ENCODE results near the gene USP44.
"Not testable (repeated sequence)": the region's sequence is repeated elsewhere in the genome, so short reads cannot be mapped to it uniquely, and the experiment has no call there.

The USP44 gene

DNA sequence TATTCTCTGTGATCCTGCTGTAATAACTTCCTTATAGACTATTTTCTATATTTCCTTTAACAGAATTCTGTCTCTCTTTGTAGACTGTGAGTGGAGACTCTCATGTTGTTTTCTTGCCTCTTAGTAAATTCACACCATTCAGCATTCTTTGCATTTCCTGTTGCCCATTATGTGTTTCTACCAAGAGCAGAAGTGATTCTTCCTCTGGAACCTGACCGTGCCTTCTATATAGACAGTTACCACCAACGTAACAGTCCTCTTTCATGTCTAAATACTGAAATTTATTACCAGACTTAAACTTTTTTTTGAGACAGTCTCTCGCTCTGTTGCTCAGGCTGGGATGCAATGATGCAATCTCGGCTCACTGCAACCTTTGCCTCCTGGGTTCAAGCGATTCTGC is 46.2 kb downstream of the USP44 start:
- no peak for DNase-seq

DNA sequence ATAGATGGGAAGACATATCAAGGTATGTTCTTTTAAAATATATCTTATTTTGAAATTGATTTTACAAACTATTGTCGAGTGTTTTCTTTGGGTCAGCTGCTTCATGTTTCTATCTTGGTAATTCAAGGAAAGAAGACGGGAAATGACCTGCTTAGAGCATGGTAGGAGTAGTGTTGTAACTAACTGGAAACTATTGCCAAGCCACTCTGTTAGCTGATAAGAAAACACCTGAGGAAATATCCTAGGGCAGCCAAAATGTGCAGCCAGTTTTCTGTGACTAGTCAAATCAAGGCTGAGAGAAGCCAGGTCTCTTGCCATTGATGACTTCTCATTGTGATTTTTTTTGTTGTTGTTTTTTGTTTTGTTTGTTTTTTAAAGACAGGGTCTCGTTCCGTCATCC is 47.1 kb downstream of the USP44 start:
- no peak for DNase-seq

DNA sequence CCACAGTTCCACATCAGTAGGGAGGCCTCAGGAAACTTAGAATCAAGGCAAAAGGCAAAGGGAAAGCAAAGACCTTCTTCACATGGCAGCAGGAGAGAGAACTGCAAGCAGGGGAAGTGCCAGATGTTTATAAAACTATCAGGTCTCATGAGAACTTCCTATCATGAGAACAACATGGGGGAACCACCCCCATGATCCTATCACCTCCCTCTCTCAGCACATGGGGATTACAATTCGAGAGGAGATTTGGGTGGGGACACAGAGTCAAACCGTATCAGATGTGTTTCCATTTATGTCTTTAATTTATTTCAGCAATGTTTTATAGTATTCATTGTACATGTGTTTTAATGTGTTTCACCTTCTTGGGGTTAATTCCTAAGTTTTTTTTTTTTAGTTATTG is 51.5 kb downstream of the USP44 start:
- DNase-seq = no peak

DNA sequence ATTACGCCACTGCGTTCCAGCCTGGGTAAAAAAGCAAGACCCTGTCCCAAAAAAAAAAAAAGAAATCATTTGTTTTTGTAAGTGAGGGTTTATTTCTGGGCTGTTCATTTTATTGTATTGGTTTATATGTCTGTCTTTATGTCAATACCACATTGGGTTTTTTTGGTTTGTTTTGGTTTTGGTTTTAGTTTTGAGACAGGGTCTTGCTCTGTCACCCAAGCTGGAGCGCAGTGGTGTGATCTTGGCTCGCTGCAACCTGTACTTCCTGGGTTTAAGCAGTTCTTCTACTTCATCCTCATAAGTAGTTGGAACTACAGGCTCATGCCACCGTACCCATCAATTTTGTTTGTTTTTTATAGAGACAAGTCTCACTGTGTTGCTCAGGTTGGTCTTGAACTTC is 52.3 kb downstream of the USP44 start:
- no peak for DNase-seq

DNA sequence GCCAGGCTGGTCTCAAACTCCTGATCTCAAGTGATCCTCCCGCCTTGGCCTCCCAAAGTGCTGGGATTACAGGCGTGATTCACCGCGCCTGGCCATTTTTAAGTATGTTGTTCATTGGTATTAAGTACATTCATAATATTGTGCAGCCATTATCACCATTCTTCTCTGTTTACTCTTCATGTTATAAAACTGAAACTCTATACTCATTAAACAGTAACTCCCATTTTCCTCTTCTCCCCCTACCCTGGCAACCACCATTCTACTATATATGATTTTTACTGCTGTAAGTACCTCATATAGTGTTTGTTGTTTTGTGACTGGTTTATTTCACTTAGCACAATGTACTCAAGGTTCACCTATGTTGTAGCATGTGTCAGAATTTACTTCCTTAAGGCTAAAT is 54.2 kb downstream of the USP44 start:
- DNase-seq = no peak

DNA sequence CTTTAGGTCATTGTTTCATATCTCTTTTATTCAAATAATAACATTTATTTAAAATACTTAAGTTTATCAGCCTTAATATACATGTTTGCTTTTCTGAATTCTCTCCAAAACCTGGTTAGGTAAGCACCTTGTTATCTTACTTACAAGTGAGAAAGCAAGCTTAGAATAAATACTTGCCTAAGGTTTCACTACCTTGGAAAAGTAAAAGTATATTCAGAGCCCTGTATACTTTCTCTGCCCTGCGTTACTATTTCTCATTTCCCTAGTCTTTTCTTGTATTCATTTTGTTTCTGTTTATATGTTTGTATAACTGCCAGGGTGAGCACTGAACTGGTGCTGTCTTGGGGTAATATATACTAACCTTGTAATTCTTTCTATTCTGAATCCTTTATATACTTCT is 55.8 kb downstream of the USP44 start:
- no peak for DNase-seq

DNA sequence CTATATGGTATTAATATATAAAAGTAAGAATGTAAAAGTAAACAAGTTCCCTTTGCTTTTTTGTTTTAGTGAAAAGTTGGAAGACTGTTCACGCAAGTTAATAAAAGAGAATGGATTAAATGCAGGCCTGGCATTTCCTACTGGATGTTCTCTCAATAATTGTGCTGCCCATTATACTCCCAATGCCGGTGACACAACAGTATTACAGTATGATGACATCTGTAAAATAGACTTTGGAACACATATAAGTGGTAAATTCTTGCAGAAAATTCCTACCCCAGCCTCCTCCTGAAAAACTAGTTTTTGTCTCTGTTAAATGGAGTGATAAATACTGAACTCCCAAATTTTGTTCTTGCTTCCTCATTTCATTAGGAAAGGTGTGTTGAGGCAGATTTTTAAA is 56.4 kb downstream of the USP44 start:
- no peak for DNase-seq

DNA sequence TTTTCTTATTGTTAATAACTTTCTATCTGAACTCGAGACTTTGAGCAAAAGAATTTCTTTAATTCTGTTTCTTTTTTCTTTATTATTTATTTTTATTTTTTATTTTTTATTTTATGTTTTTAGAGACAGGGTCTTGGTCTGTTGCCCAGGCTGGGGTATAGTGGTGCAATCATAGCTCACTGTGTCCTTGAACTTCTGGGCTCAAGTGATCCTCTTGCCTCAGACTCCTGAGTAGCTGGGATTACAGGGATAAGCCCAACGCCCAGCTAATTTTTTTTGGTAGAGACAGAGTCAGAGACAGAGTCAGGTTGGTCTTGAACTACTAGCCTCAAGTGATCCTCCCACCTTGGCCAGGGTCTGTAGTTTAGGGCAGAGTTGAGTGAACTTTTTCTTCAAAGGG is 58.8 kb downstream of the USP44 start:
- DNase-seq = no peak

DNA sequence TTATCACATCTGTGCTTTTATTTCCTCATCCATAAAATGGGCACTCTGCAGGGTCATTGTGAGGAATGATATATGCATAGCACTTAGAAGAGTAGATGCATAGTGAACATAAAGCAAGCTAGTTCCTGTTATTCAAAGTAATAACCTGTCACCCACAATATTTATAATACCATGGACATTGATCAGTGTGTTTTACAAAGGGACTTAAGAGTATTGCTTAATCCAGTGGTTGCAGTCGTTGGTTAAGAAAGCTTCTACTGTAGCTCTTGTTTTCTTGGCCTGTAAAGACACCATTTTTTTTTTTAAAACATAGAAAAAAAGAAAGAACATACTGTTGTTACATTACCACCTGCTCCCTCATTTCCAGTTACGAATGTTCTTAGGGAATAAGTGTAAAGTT is 64.3 kb downstream of the USP44 start:
- no peak for DNase-seq

DNA sequence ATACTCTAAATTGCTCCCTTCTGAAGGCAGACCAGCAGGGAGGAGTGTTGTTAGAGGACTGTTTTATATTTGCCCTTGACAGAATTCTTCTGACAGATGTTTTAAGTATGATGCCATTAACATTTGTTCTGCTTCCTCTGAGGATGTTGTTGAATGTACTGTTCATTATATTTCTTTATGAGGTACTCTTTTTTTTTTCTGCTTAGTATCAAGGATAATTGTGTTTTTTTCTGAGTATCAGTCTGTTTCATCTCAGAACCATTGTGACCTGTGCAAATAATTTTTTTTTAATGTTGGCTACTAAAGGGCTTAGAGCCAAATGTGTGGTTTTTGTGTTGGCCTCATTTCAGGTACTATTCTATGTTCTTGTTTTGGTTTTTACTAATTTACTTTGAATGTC is 66.8 kb downstream of the USP44 start:
- no peak for DNase-seq

DNA sequence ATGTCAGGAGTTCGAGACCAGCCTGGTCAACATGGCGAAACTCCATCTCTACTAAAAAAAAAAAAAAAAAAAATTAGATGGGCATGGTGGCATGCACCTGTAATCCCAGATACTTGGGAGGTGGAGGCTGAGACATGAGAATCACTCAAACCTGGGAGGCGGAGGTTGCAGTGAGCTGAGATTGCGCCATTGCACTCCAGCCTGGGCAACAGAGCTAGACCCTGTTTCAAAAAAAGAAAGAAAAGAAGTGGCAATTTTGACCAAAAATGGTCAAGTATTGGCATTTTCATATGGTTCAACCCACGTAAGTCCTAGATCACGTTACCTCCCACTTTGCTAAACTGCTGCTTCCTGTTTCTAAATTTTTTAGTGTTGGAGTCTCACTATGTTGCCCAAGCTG is 68.7 kb downstream of the USP44 start:
- DNase-seq = not testable (repeated sequence)

DNA sequence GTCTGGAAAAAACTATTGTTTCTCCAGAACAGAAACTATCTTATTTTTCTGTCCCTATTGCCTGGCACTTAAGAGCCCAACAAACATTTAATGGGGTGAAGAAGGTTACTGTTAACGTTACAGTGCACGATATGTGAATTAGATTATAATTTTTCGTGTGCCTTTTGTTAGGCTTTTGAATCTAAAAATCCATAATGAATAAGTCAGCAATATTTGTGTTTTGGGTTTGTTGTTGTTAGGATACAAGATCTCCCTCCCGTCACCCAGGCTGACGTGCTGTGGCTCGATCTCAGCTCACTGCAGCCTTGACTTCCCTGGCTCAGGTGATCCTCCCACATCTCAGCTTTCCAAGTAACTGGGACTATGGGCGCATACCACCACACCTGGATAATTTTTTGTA is 69.4 kb downstream of the USP44 start:
- DNase-seq = no peak

DNA sequence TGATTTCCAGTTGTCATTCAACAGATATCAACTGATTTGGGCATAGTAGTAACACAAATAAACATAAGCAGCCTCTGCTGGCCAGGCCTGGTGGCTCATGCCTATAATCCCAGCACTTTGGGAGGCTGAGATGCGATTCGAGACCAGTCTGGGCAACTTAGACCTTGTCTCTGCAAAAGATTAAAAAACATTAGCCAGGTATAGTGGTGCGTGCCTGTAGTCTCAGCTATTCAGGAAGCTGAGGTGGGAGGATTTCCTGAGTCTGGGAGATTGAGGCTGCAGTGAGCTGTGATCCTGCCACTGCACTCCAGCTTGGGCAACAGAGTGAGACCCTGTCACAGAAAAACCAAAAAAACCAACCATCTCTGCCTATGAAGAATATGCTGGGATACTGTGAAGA is 70.2 kb downstream of the USP44 start:
- DNase-seq = no peak

DNA sequence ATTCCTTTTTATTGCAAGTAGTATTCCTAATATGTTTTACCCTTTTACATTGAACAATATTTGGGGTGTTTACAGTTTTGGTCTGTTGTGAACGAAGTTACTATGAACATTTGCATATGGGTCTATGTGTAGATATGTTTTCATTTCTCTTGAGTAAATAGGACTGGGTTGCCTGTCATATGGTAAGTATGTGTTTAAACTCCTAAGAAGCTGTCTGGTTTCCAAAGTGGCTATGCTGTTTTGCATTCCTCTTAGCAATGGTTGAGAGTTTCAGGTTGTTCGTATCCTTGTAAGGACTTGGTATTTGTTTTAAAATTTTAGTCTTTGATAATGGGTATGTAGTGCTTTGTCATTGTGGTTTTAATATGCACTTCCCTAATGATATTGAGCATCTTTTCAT is 71.0 kb downstream of the USP44 start:
- DNase-seq = no peak

DNA sequence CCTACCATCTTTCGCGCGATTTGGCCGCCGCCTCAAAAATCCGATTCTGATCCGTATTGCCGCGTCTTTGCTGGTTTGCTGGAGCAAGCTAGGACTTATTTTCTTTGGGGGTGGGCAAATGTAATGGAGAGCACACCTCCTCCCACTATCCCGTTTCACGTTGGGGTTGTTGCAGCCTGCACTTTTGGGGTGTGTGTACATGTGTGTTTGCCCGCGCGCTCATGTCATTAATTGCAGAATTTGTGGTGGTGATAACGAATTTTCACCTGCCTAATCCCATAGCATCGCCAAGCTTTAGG is 76.7 kb downstream of the USP44 start:
- DNase-seq = no peak

DNA sequence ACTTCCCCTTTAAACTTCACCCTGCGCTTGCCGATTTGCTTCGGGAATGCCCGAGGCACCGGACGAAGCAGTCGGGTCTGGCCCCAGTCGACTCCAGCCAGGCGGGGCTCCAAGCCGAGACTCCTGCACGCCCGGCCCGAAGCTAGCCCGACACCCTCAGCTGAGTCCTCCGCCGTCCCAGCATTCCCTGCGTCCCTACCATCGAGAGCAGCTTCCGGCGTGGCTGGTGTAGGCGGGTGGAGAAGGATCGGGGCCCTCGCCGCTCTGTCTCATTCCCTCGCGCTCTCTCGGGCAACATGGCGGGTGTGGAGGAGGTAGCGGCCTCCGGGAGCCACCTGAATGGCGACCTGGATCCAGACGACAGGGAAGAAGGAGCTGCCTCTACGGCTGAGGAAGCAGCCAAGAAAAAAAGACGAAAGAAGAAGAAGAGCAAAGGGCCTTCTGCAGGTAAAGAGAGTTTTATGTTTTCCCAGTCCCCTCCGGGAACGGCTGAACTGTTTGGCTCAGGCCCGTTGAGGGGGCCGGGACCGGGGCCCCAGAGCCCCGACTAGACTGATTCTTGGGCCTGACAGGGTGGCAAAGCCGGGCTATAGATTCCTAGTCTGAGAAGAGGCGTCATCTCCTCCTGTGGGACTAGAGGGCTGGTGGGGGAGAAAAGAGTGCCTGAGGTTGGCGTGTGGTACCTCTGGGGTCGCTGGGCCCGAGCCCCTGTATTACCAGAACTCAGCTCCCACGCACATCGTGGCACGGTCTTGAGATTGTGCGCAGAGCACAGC is 77.2 kb downstream of the USP44 start, which contains the start of gene METAP2:
Gene METAP2 (plus strand): TSS at position 269 of the 776 bp plus-strand sequence. CDS start 28 bp downstream, at position 297.
- DNase-seq = peak; percentile 95 to 97

DNA sequence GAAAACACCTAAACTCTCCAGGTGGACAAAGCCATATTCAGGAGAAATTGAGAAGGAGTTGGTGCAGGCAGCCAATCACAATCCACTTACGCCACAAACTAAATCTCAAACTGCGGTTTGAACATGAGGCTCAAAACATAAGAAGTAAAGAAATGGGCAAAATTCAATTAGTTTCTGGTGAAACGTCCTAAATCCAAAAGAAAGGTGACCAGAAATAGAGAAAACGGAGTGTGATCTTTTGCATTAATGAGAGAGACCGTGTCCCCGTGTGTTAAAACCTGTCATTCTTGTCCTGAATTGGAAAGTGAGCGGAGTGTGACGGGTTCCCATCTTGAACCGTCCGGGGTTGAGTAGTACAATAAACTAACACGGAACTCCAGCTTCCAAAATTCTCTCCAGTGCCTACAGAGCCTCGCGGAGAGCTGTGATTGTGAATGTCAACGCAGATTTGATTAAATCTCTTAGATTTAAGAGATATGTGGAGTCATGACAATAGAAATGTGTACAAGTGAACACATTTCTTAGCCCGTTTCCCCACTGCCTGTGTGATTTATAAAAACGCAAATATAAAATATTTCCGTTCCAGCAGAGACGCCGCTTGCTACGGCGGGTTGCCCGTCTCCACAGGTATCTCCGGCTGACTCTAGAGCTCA is 77.9 kb downstream of the USP44 start:
- peak; percentile 28 to 50 for DNase-seq

DNA sequence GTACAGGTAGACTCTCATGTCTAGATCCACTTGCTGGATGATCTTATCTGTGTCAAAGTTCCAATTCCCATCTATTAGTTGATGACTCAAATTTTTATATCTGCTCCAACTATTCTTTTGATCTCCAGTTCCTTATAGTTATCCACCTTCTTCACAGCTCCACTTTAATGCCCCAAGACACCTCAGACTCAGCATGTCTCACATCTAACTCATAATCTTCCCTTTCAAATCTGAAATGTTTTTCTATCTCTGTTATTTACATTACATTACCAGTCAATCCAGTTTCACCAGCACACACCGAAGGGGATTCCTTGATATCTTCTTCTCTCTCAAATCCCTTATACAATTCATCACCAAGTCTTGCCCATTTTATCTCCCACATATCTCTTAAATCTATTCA is 81.0 kb downstream of the USP44 start:
- DNase-seq = no peak

Data from NCI-H2081 (cell line).